HCT116 (cell line): ENCODE measurements around the gene FSTL4. TPM values are rescaled to one million over a fixed set of nuclear protein-coding genes. Genes with fewer than 3 reads are reported as not detected.
"Not testable (repeated sequence)": the region's sequence is repeated elsewhere in the genome, so short reads cannot be mapped to it uniquely, and the experiment has no call there.

Experiments used
- ATAC-seq: fragments of 200-7000 bp; cut with Tn5 transposase; 2 replicates; pipeline ENCODE4 v1.9.1; 2020; ENCODE audit warnings: mild to moderate bottlenecking, moderate library complexity
- BruUV-seq: library from RNA; stranded (reverse); fragments of 400-500 nt; replicated peaks from 2 replicates; lab custom pipeline; 2021; lab: Mats Ljungman, UMichigan
- CTCF ChIA-PET: fragments of 300-600 bp; sonication (Branson Sonifier 250); formaldehyde crosslinking; loops from one replicate; lab custom pipeline; 2021; ENCODE audit warnings: antibody characterized with exemption; lab: Charles Lee
- POLR2A ChIA-PET: fragments of 300-600, 350-600 bp; sonication (Branson Sonifier 250); formaldehyde crosslinking; loops from one replicate; lab custom pipeline; 2021; ENCODE audit warnings: antibody characterized with exemption; lab: Charles Lee
- RAD21 ChIA-PET, 2 experiments: fragments of 300-600 bp; sonication (Branson Sonifier 250); formaldehyde crosslinking; loops; one replicate each; lab custom pipeline; 2023; ENCODE audit warnings: low total read pairs in 2 of 2; ENCODE audit not compliant: uncharacterized antibody in 2 of 2, unreplicated experiment in 2 of 2, low non-redundant PET in 1 of 2; lab: Charles Lee
- DNase-seq: peaks from one replicate; pipeline ENCODE4 v3.0.0-alpha.2; 2010; ENCODE audit warnings: low read depth, low spot score
- H2AFZ ChIP-seq: fragments of 200-600 bp; shearing (Covaris generic), sonication (generic); 2 replicates; pipeline ENCODE4 v1.6.1; 2017; ENCODE audit warnings: low read depth, mixed run types, mixed read lengths, antibody characterized with exemption, low read length; ENCODE audit not compliant: poor library complexity, severe bottlenecking
- H3K27ac ChIP-seq: 2 replicates; pipeline ENCODE4 v1.5.1; 2012; ENCODE audit warnings: low read depth, low read length
- H3K27me3 ChIP-seq: fragments of 200-600 bp; sonication (generic); 2 replicates; pipeline ENCODE4 v1.6.1; 2016; ENCODE audit warnings: mixed run types, low read length, mixed read lengths; ENCODE audit not compliant: insufficient read depth
- H3K36me3 ChIP-seq, 2 experiments: fragments of 200-500 bp in 1 of 2; fragments of 200-600 bp in 1 of 2; sonication (Bioruptor generic) in 1 of 2; sonication (generic) in 1 of 2; 2 replicates each; pipeline versions ENCODE4 v1.5.1 to v1.6.1; 2014 to 2016; ENCODE audit warnings: low read length in 2 of 2, inconsistent platforms in 1 of 2, mixed read lengths in 1 of 2, mixed run types in 1 of 2; ENCODE audit not compliant: insufficient read depth in 2 of 2, control insufficient read depth in 1 of 2
- H3K4me1 ChIP-seq, 2 experiments: fragments of 200-600 bp in 1 of 2; sonication (generic) in 1 of 2; 2 replicates each; pipeline versions ENCODE4 v1.5.1 to v1.6.1; 2012 to 2017; ENCODE audit warnings: low read length in 2 of 2, inconsistent platforms in 1 of 2, mild to moderate bottlenecking in 1 of 2, mixed read lengths in 1 of 2, mixed run types in 1 of 2, moderate library complexity in 1 of 2; ENCODE audit not compliant: insufficient read depth in 2 of 2, control insufficient read depth in 1 of 2
- H3K4me2 ChIP-seq: fragments of 200-600 bp; sonication (generic); 2 replicates; pipeline ENCODE4 v1.6.1; 2017; ENCODE audit warnings: mixed run types, low read length, mixed read lengths
- H3K4me3 ChIP-seq, 2 experiments: fragments of 200-600 bp in 1 of 2; sonication (generic) in 1 of 2; replicated peaks in 1 of 2; 2 replicates each; pipeline ENCODE4 v1.5.1; 2011 to 2016; ENCODE audit warnings: low read length in 2 of 2, control low read depth in 1 of 2, low read depth in 1 of 2, mild to moderate bottlenecking in 1 of 2, mixed read lengths in 1 of 2, mixed run types in 1 of 2
- H3K79me2 ChIP-seq: fragments of 200-600 bp; sonication (generic); 2 replicates; pipeline ENCODE4 v1.6.1; 2017; ENCODE audit warnings: mild to moderate bottlenecking, mixed run types, low read length, moderate library complexity, mixed read lengths; ENCODE audit not compliant: insufficient read depth
- H3K9ac ChIP-seq: fragments of 200-600 bp; sonication (generic); 2 replicates; pipeline ENCODE4 v1.6.1; 2016; ENCODE audit warnings: low read length, mixed read lengths
- H3K9me2 ChIP-seq: fragments of 200-600 bp; sonication (generic), shearing (Covaris generic); 2 replicates; pipeline ENCODE4 v1.6.1; 2017; ENCODE audit warnings: mixed run types, mild to moderate bottlenecking, moderate library complexity; ENCODE audit not compliant: insufficient read depth
- H3K9me3 ChIP-seq, 2 experiments: fragments of 200-500 bp in 1 of 2; fragments of 200-600 bp in 1 of 2; sonication (Bioruptor generic) in 1 of 2; sonication (generic) in 1 of 2; 2 replicates each; pipeline ENCODE4 v1.6.1; 2014 to 2017; ENCODE audit warnings: low read length in 2 of 2, mixed read lengths in 2 of 2, inconsistent platforms in 1 of 2, low read depth in 1 of 2, mild to moderate bottlenecking in 1 of 2, mixed run types in 1 of 2, moderate library complexity in 1 of 2; ENCODE audit not compliant: control insufficient read depth in 1 of 2, insufficient read depth in 1 of 2
- H4K20me1 ChIP-seq: fragments of 200-600 bp; sonication (generic), shearing (Covaris generic); 2 replicates; pipeline ENCODE4 v1.6.1; 2017; ENCODE audit warnings: mixed run types, mild to moderate bottlenecking, moderate library complexity; ENCODE audit not compliant: insufficient read depth
- EGR1 ChIP-seq: IDR thresholded peaks from 2 replicates; pipeline ENCODE4 v1.6.1; 2012; ENCODE audit warnings: low read depth
- EZH2 ChIP-seq: fragments of 200-600 bp; sonication (generic); IDR thresholded peaks from 2 replicates; pipeline ENCODE4 v1.6.1; 2017; ENCODE audit warnings: antibody characterized with exemption, mixed run types
- FOSL1 ChIP-seq: IDR thresholded peaks from 2 replicates; pipeline ENCODE4 v1.6.1; 2012; ENCODE audit warnings: low read depth
- RAD21 ChIP-seq: IDR thresholded peaks from 2 replicates; pipeline ENCODE4 v1.6.1; 2012; ENCODE audit warnings: low read depth, mild to moderate bottlenecking
- SP1 ChIP-seq: IDR thresholded peaks from 2 replicates; pipeline ENCODE4 v1.6.1; 2012; ENCODE audit warnings: low read depth
- SRF ChIP-seq: IDR thresholded peaks from 2 replicates; pipeline ENCODE4 v1.6.1; 2012; ENCODE audit warnings: low read depth
- TCF7L2 ChIP-seq: IDR thresholded peaks from 2 replicates; pipeline ENCODE4 v1.7.0; 2011; ENCODE audit warnings: borderline replicate concordance, inconsistent platforms; ENCODE audit not compliant: insufficient read depth, insufficient read length; ENCODE audit errors: extremely low read depth
- YY1 ChIP-seq: IDR thresholded peaks from 2 replicates; pipeline ENCODE4 v1.6.1; 2011; ENCODE audit warnings: low read length, low read depth, moderate library complexity, mild to moderate bottlenecking; ENCODE audit not compliant: insufficient replicate concordance; ENCODE audit errors: extremely low read depth
- ZFX ChIP-seq: fragments of 450-650 bp; IDR thresholded peaks from 2 replicates; pipeline ENCODE4 v1.6.1; 2017
- ZNF274 ChIP-seq: fragments of 200-500 bp; sonication (Bioruptor generic); IDR thresholded peaks from 2 replicates; pipeline ENCODE4 v1.6.1; 2014; ENCODE audit warnings: mild to moderate bottlenecking, low read depth, low read length, inconsistent platforms
- intact Hi-C: fragments of 100-400 bp; cut with micrococcal nuclease; formaldehyde crosslinking; loops from 2 replicates; pipeline ENCODE4 v1.10.0; 2022
- total RNA-seq: library from RNA; stranded (reverse); gene quantifications from one replicate; pipeline ENCODE4 v1.2.1, GENCODE V29; 2021; ENCODE audit not compliant: unreplicated experiment
- TF ChIP-seq, protein P1 (sequence below), 3 experiments: fragments of 200-600 bp in 1 of 3; sonication (generic) in 1 of 3; IDR thresholded peaks in 2 of 3; conservative IDR thresholded peaks in 1 of 3; 2 replicates each; pipeline ENCODE4 v1.5.1; 2012 to 2017; ENCODE audit warnings: low read depth in 2 of 3, low read length in 2 of 3, antibody characterized with exemption in 1 of 3, borderline replicate concordance in 1 of 3, control low read depth in 1 of 3, mild to moderate bottlenecking in 1 of 3, mixed read lengths in 1 of 3, mixed run types in 1 of 3, moderate library complexity in 1 of 3; ENCODE audit not compliant: insufficient read depth in 1 of 3
- TF ChIP-seq, protein P2 (sequence below): IDR thresholded peaks from 2 replicates; pipeline ENCODE4 v1.6.1; 2012; ENCODE audit warnings: low read depth
- TF ChIP-seq, protein P3 (sequence below): IDR thresholded peaks from 2 replicates; pipeline ENCODE4 v1.6.1; 2012

The FSTL4 gene
- total RNA-seq, 1 experiment from 2014 or later: 0.37 TPM

DNA sequence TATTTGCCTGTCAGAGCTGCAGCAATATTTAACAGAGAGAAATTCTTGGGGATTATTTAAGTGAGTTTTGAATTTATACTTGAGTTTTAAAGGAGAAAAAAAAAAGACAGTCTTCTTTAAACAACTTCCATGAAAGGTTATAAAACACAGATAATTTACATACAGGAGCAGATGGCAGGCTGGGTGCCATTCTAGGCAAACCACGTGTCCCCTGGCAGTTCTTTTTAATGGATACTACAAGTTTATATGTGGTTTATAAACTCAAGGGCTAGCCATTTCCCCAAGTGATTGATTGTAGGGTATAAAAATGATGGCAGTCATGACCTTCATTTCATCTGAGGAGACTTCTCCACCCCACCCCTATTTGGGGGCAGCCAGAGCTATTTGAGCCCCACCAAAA is 166.6 kb downstream of the FSTL4 start:
- DNase-seq: no peak
- CTCF ChIA-PET: no interaction called here

DNA sequence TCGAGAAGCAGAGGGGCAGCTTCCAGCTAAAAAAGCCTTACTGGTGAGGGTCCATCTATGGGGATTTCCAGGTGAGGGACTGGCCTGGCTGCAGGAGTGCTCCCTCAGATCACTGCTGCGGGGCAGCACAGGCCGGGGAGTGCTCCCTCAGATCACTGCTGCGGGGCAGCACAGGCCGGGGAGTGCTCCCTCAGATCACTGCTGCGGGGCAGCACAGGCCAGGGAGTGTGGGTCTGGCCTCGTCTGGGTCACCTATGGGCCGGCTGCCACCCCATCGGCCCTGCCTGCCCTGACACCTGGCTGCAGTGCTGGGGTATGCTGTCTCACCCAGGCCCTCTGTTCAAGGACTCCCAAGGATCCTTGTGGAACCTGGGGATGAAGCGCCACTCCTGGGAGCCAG is 167.1 kb downstream of the FSTL4 start:
- H3K9me3 ChIP-seq, H2AFZ ChIP-seq, H3K4me2 ChIP-seq, ATAC-seq, BruUV-seq, H3K27me3 ChIP-seq, H3K9me2 ChIP-seq, H3K9ac ChIP-seq, H3K36me3 ChIP-seq, H3K27ac ChIP-seq, H3K4me1 ChIP-seq, intact Hi-C loops, H3K4me3 ChIP-seq, POLR2A ChIA-PET, DNase-seq, RAD21 ChIA-PET, H3K79me2 ChIP-seq, H4K20me1 ChIP-seq, CTCF ChIA-PET: not testable (repeated sequence)

More for the DNA sequence above, 166.6 kb downstream of the FSTL4 start:
- no peaks in the 10 kb centered on the region for H3K36me3 ChIP-seq
- no peak overlapping the region for H2AFZ ChIP-seq
- no peak overlapping the region for H3K4me3 ChIP-seq
- H3K4me1 ChIP-seq: no peaks in the 10 kb centered on the region
- RAD21 ChIA-PET: no interaction called here
- H3K27ac ChIP-seq: no peak overlapping the region
- no peak overlapping the region for H3K4me2 ChIP-seq
- POLR2A ChIA-PET: no interaction called here
- no peaks in the 10 kb centered on the region for H3K9me3 ChIP-seq
- H3K9me2 ChIP-seq: no peaks in the 10 kb centered on the region
- H3K9ac ChIP-seq: no peak overlapping the region
- ATAC-seq: no peak
- TF ChIP-seq SRF (no peak), ZNF274 (no peak), ZFX (no peak), EZH2 (no peak), RAD21 (no peak), EGR1 (no peak), FOSL1 (no peak), SP1 (no peak), TCF7L2 (no peak), YY1 (no peak)
- TF ChIP-seq, protein P1, sequence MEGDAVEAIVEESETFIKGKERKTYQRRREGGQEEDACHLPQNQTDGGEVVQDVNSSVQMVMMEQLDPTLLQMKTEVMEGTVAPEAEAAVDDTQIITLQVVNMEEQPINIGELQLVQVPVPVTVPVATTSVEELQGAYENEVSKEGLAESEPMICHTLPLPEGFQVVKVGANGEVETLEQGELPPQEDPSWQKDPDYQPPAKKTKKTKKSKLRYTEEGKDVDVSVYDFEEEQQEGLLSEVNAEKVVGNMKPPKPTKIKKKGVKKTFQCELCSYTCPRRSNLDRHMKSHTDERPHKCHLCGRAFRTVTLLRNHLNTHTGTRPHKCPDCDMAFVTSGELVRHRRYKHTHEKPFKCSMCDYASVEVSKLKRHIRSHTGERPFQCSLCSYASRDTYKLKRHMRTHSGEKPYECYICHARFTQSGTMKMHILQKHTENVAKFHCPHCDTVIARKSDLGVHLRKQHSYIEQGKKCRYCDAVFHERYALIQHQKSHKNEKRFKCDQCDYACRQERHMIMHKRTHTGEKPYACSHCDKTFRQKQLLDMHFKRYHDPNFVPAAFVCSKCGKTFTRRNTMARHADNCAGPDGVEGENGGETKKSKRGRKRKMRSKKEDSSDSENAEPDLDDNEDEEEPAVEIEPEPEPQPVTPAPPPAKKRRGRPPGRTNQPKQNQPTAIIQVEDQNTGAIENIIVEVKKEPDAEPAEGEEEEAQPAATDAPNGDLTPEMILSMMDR (IDR thresholded peaks at IDR 0.05 in 2 of 3, conservative IDR thresholded peaks at IDR 0.05 in 1 of 3; ENCODE audit: borderline replicate concordance in 1 of 3, insufficient read depth in 1 of 3, low read depth in 2 of 3, low read length in 2 of 3): no peak
- TF ChIP-seq, protein P2, sequence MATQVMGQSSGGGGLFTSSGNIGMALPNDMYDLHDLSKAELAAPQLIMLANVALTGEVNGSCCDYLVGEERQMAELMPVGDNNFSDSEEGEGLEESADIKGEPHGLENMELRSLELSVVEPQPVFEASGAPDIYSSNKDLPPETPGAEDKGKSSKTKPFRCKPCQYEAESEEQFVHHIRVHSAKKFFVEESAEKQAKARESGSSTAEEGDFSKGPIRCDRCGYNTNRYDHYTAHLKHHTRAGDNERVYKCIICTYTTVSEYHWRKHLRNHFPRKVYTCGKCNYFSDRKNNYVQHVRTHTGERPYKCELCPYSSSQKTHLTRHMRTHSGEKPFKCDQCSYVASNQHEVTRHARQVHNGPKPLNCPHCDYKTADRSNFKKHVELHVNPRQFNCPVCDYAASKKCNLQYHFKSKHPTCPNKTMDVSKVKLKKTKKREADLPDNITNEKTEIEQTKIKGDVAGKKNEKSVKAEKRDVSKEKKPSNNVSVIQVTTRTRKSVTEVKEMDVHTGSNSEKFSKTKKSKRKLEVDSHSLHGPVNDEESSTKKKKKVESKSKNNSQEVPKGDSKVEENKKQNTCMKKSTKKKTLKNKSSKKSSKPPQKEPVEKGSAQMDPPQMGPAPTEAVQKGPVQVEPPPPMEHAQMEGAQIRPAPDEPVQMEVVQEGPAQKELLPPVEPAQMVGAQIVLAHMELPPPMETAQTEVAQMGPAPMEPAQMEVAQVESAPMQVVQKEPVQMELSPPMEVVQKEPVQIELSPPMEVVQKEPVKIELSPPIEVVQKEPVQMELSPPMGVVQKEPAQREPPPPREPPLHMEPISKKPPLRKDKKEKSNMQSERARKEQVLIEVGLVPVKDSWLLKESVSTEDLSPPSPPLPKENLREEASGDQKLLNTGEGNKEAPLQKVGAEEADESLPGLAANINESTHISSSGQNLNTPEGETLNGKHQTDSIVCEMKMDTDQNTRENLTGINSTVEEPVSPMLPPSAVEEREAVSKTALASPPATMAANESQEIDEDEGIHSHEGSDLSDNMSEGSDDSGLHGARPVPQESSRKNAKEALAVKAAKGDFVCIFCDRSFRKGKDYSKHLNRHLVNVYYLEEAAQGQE: no peak
- TF ChIP-seq, protein P3, sequence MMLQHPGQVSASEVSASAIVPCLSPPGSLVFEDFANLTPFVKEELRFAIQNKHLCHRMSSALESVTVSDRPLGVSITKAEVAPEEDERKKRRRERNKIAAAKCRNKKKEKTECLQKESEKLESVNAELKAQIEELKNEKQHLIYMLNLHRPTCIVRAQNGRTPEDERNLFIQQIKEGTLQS: no peak
- TF ChIP-seq, all 23 proteins: peak for 0
- Histone ChIP-seq H4K20me1 (no peaks in the 10 kb centered on the region), H3K79me2 (no peaks in the 10 kb centered on the region), H3K27me3 (0 out of 2 replicates have a peak, but pooled peaks cover 2% of the 10 kb centered on the region)
- BruUV-seq: no TSS peak
- intact Hi-C loops: no loop called here
